PC-3 (cell line): ENCODE measurements around the gene TYK2.

Source experiments
- EZH2 ChIP-seq: fragments of 300-600 bp; sonication (generic); IDR thresholded peaks from one replicate; pipeline ENCODE4 v1.6.1; 2017; ENCODE audit warnings: antibody characterized with exemption, mild to moderate bottlenecking, low read length; ENCODE audit not compliant: unreplicated experiment
- EZH2phosphoT487 ChIP-seq: fragments of 300-600 bp; sonication (generic); IDR thresholded peaks from 2 replicates; pipeline ENCODE4 v1.6.1; 2018; ENCODE audit warnings: mild to moderate bottlenecking, antibody characterized with exemption, low read length, borderline replicate concordance
- TF ChIP-seq, protein P1 (sequence below): fragments of 300-600 bp; sonication (generic); conservative IDR thresholded peaks from 2 replicates; pipeline ENCODE4 v1.5.1; 2017; ENCODE audit warnings: antibody characterized with exemption, low read depth, mild to moderate bottlenecking, low read length

DNA sequence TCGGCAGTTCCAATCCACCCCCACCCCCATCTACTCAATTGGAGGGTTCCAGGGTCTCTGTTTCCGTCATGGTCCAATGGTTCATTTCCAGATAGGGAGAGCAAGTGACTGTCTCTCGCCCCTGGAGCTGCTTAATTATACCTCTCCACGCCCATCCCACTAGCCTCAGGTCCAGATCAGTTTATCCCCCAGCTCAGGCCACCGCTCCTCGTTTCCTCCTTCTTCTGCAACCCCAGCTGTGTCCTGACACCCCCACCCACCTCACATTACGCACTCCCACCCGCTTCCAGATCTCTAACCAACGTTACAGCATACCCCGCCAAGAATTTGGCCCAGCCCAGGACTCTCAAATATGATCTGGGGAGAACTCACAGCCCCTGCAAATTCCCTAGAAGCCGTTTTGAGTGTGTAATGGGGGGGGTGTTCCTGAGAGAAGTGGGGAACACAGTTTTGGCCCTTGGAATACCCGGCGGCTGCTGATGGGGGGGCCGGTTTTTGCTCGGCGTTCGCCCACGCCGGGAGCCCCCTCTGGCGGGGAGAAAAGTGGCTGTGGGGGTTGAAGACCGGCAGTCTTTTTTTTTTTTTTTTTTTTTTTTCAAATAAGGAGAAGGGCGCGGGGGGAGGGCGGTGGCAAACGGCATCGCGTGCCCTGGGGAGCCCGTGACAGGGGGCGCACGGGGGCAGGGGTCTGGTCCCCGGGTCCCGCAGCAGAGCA, 38.3 kb upstream of the TYK2 start:
- TF ChIP-seq, protein P1, sequence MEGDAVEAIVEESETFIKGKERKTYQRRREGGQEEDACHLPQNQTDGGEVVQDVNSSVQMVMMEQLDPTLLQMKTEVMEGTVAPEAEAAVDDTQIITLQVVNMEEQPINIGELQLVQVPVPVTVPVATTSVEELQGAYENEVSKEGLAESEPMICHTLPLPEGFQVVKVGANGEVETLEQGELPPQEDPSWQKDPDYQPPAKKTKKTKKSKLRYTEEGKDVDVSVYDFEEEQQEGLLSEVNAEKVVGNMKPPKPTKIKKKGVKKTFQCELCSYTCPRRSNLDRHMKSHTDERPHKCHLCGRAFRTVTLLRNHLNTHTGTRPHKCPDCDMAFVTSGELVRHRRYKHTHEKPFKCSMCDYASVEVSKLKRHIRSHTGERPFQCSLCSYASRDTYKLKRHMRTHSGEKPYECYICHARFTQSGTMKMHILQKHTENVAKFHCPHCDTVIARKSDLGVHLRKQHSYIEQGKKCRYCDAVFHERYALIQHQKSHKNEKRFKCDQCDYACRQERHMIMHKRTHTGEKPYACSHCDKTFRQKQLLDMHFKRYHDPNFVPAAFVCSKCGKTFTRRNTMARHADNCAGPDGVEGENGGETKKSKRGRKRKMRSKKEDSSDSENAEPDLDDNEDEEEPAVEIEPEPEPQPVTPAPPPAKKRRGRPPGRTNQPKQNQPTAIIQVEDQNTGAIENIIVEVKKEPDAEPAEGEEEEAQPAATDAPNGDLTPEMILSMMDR: no peak; the same call in 1 of the 2 replicates
- TF ChIP-seq EZH2: peak; percentile 33
- no peak; the same call in 1 of the 2 replicates for TF ChIP-seq EZH2phosphoT487
